NCI-H460 (cell line): ENCODE results near the gene KCNAB1. TPM values are rescaled to one million over a fixed set of nuclear protein-coding genes. Genes with fewer than 3 reads are reported as not detected.
"Not testable (repeated sequence)": the region's sequence is repeated elsewhere in the genome, so short reads cannot be mapped to it uniquely, and the experiment has no call there.

Experiments
- DNase-seq: peaks from one replicate; pipeline ENCODE4 v3.0.0-alpha.2; 2016; ENCODE audit warnings: low read depth; ENCODE audit errors: extremely low read depth
- total RNA-seq: library from RNA; depleted of rRNA; stranded (reverse); fragments of >200 nt; shearing (Covaris generic); gene quantifications from 2 replicates; pipeline ENCODE4 v1.2.3, GENCODE V29; 2014

The KCNAB1 gene
- total RNA-seq, 1 experiment from 2014 or later: not detected

DNA sequence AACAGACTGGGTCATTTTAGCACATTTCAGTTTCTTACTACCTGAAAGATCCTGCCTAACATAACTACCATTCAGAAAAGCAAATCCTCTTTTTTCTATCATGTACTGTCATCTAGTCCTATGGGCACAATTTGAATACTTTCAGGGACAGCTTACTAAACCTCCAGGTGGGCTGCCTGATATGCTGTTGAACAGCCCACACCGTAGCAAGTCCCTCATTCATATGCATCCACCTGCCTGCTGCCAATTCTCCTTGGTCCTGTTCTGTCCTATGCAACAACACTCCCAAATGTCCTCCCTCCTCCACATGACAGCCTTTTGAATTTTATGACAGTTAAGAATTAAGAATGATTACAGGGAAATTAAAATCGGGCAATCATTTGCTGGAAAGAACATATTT, 137.9 kb downstream of the KCNAB1 start:
- DNase-seq: no peak

DNA sequence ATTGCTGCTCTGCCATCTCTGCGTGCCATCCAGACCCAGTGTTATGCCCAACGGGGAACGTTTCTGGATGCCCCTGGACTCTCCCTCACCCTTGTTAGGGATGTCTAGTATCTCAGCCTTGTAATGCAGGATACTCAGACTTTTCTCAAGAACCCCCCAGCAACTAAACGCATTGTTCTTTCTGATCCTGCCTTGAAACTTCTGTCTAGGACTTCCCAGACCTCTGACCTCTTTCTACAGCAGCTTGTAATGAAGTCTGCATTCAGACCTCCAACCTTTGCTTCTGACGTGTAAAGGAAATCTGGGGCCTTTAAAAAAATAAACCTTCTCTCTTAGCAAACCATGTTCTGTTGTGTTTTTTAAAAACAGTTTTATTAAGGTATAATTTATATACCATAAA, 139.5 kb downstream of the KCNAB1 start:
- no peak for DNase-seq

DNA sequence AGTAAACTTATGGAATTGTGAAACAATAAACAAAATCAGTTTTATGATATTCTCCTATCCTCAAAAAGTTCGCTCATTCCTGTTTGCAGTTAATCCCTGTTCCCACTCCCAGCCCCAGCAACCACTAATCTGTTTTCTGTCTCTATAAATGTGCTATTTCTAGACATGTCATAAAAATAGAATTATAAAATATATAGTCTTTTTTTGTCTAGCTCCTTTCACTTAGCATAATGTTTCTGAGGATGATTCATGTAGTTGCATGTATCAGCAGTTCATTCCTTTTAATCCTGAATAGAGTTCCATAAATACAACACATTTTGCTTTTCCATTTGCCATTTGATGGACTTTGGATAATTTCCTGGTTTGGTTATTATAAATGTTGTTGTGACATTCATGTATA, 140.0 kb downstream of the KCNAB1 start:
- no peak for DNase-seq

DNA sequence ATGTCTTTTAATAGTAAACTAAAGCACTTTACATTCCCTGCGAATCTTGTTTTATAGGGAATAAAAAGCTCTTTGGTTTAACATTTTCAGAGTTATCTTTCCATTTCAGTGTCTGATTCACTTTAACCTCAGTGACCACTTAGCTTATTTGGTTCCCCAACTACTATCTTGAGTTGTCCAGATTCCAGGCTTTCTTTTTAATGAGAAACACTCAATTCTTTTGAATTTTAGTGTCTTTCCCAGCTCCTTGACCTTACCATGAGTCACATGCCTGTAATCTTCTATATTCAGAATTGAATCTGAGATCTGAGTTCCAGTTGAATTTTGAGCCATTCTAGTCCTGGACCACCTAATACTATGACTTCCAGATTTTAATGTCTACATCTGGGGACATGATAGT, 144.4 kb downstream of the KCNAB1 start:
- no peak for DNase-seq

DNA sequence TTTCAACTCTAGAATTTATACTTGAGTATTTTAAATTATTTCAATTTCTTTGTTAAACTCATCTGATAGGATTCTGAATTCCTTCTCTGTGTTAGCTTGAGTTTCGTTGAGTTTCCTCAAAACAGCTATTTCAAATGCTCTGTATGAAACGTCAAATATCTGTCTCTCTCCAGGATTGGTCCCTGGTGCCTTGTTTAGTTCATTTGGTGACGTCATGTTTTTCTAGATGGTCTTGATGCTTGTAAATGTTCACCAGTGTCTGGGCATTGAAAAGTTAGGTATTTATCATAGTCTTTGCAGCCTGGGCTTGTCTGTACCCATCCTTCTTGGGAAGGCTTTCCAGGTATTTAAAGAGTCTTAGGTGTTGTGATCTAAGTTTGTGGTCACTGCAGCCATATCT, 151.1 kb downstream of the KCNAB1 start:
- no peak for DNase-seq

DNA sequence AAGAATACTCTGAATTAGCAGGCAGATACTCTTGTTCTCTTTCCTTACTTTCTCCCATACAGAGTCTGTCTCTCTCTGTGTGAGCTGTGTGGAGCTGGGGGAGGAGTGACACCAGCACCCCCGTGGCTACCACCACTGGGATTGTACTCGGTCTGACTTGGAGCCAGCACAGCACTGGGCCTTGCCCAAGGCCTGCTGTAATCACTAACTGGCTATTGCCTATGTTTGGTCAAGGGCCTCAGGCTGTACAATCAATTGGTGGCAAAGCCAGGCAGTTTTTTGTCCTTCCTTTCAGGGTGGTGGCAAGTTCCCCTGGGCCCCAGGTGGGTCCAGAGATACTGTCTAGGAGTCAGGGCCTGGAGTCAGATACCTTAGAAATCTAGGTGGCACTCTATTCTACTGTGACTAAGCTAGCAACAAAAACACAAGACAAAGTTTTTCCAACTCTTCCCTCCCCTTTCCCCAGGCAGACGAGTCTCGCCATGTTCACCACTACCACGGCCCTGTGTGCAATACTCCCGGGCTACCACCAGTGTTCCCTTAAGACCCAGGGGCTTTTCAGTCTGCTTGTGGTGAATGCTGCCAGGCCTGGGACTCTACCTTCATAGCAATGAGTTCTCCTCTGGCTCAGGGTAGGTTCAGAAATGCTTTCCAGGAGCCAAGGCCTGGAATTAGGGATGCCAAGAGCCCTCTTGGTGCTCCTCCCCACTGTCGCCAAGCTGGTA, 151.8 kb downstream of the KCNAB1 start:
- no peak for DNase-seq

DNA sequence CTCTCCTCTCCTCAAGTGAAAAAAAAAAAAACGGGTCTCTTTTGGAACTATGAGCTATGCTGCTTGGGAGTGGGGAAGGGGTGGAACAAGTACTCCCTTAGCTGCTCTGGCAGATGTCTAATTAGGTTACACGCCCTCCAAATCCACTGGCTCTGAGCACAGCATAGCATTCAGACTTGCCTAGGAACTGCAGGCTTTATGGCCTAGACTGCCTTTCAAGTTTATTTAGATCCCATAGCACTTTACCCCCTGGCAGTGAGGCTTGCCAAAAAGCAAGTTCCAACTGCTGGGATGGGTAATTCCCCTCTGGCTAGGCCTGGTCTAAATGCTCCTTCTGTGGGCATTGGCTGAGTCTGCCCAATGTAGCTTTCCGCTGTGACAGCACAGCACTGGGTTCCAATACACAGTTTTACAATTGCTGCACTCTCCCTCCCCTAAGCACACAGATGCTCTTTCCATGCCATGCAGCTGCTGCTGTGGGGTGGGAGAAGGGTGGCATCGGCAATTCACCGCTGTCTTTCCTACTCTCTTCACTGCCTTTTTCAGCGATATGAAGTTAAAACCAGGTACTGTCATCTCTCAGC, 152.8 kb downstream of the KCNAB1 start:
- no peak for DNase-seq

DNA sequence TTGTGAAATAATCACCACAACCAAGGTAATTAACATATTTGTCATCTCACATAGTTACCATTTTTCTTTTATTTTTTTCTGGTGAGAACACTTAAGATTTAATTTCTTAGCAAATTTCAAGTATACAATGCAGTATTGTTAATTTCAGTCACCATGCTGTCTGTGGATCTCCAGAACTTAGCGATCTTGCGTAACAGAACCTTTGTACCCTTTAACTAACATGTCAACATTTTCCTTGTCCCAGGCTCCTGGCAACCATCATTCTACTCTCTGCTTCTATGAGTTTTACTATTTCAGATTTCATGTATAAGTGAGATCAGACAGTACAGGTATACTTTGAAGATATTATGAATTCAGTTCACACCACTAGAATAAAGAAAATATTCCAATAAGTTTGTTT, 154.4 kb downstream of the KCNAB1 start:
- no peak for DNase-seq

DNA sequence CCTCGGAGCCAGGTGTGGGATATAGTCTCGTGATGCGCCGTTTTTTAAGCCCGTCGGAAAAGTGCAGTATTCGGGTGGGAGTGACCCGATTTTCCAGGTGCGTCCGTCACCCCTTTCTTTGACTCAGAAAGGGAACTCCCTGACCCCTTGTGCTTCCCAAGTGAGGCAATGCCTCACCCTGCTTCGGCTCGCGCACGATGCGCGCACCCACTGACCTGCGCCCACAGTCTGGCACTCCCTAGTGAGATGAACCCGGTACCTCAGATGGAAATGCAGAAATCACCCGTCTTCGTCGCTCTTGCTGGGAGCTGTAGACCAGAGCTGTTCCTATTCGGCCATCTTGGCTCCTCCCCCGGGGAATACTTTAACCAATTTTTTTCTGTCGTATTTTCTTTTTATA, 164.3 kb downstream of the KCNAB1 start:
- DNase-seq: not testable (repeated sequence)

DNA sequence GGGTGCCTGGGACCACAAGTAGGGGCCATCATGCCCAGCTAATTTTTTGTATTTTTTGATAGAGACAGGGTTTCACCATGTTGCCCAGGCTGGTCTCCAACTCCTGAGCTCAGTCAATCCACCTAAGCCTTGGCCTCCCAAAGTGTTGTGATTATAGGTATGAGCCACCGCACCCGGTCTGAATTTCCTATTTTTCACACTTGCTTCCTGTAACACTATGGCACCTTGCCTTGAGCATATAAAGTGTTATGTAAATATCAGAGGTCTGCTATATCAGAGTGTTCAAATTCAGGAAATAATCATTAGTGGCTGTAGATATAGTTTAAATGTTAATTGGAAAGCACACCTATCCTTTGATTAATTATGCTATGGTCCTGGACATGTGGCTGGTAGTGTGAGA, 165.2 kb downstream of the KCNAB1 start:
- no peak for DNase-seq

DNA sequence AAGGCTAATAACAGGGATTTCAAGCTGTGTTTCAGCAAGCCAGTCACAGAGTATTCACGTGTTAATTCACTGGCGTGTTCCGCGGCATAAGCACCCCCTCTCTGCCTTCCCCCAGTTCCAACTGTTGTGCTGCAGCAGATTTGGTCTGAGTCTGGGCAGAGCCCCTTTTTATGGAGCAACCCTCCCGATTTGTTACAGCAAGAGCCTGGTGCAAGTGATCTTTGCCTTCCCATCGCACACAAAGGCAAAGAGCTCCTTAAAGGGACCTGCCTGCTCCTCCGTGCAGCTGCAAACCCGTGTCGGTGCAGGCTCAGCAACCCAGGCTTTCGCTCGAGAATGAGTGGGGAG, 170.5 kb downstream of the KCNAB1 start:
- no peak for DNase-seq

DNA sequence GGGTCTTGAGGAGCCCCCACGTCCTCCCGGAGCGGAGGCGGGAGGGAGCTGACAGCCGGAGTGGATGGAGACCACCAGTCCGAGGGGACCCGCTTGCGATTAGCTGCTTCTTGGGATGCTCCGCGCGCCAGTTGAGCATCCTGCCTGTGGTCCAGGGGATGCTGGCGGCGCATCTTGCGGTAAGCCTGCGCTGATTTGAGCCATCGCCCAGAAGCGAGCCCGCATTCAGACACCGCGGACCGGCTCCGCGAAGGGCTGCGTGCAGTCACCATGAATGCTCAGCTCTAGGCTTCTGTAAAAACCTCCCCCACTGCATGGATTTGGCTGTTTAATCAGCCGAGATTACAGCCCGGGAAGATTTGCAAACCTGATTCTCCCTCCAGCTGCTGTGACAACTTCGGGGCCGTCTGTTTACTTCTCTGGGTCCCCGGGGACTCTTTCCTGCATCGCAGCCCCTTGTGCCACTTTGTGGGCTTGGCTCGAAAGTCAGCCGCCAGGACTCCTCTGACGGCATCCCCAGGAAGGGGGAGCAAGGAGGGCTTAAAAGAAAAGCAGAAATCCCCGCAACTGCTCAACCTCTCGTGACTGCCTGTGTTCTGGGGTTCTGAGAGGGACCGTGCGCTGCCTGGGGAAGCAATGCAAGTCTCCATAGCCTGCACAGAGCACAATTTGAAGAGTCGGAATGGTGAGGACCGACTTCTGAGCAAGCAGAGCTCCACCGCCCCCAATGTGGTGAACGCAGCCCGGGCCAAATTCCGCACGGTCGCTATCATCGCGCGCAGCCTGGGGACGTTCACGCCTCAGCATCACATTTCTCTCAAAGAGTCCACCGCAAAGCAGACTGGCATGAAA, 171.1 kb downstream of the KCNAB1 start:
- DNase-seq: no peak

DNA sequence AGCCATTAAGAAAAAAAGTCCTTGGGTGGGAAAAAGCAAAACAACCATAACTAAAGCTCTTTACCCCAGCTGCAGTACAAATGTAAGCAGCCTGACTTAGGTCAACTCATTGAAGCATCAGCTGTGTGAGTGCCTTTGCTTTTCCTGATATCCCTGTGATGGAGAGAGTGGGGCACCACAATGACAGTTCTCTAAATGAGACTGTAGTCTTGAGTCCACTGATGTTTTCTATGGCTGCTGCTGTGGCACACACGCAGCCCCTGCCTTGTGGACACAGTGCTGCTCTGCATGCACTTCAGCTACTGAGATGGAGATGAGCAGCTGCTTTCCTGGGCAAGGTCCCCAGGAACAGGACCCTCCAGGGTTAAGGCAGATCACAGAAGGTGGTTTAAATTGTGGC, 173.2 kb downstream of the KCNAB1 start:
- DNase-seq: no peak

DNA sequence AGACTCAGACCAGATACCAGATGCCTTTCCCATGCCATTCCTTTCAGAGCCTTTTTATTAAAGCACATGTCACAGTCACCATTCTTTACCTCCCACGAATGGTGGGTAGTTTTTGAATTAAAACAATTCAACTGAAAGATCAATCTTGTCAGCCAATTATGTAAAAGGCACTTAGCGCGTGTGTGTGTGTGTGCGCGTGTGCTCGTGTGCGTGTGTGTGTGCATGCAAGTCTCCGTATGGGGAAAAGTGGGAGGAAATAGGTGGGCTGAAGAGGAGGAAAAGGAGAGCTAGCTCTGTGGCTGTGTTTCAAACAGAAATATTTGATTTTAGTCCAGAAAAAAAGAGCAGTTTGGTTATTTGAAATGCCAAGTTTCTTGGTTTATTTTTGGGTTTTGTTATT, 177.2 kb downstream of the KCNAB1 start:
- DNase-seq: no peak

DNA sequence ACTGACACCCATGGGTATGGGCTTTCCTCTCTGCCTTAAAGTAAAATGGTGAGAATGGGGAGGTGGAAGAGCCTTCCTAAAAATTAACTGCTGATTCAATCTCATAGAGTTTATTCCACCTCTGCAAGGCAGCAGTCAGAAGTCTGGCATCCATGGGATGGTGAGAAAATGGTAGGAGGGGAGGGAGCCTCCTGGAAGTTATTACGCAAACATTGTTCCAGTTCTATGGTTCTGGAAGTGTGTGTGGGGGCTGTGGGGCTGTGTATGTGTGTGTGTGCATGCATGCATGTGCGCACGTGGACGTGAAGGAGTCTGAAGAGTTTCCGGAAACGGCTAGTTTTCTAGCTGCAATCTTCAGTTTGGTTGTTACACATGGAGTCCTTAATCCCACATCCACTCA, 177.6 kb downstream of the KCNAB1 start:
- DNase-seq: no peak

DNA sequence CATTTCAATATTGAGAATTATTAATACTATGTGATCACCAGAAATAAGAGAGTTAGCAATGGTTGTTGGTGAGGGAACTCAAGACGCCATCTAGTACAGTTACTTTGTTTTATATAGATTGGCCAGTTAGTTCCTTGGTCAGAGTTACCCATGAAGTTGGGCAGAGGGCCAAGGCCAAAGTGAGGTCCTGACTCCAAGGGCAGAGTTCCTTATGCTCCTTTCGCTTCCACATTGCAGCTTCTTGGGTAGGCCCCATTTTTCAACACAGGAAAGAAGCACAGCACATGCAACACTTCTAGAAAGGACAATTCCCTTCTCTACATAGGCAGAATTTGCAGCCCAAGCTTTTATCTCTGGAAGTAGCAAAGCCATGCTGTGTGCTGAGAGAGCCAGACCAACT, 178.6 kb downstream of the KCNAB1 start:
- DNase-seq: no peak

DNA sequence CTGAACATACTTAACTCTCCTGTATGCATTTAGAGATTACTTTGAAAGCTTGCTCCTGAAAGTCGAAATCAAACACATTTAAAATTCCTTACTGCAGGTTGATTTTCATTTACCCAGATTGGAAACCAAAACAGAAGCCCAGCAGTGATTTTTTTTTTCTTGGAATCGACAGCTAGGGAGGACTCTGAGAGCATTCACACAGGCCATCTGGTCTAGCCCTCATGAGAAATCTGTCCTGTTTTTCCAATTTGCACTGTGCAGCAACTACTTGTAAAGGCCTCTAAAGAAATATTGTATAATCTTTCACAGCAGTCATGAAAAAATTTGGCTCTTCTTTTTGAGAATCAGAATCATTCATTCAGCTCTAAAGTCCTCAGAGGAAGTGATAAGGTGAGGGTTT, 179.2 kb downstream of the KCNAB1 start:
- no peak for DNase-seq

DNA sequence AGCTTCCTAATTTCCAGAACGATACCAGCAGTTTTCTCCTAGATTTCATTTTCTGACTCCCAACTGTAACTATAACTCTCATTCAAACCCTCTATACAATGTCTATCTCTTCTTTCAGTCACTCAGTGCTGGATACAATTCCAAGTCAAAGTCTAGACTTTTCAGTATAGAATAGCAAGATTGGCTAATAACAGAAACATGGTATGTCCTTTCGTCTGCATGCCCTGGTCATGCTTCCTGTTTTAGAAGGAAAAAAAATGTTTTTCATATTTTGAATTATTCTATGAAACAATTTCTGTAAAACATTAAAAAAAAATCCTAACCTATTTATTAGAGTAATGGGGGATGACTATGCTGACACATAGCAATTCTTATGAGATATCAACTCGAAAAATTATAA, 180.0 kb downstream of the KCNAB1 start:
- no peak for DNase-seq

DNA sequence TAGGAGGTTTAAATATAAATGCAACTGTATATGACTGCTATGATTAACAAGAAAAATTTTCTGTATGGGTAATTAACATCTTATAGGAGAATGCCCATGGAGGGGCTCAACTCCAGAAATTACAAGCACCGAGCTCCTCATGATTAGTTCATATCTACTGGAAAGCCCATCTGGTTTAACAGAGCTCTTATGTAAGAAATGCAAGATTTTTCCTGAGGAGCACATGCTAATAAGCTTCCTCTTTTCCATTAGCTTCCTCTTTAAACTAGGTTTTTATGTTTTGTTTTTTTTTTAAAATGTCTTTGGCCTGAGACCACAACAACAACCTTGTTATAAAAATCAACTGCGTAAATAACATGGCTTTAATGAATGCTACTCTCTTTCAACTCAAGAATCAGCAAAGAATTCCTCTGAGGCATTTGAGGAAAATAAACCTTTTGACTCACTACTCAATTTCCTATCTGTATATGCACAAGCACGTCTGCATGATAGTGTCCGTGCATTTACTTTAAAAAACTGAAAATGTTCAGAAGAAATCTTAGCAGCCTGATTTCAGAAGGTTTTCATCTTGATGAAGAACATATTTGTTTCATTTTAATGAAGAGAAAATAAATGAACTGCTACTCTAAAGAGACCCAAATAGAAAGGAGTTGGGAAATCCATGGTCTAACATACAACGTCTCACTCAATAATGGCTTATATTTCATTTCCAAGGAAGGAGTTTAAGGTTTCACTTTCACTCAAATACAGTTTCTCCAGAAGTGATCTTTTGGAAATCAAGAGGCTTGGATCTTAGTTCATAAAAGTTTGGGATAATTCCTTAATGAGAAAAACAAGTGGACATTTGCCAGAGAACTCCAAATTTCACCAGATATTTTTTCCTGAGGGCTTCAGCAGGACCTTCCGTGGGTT, 180.8 kb downstream of the KCNAB1 start:
- no peak for DNase-seq

DNA sequence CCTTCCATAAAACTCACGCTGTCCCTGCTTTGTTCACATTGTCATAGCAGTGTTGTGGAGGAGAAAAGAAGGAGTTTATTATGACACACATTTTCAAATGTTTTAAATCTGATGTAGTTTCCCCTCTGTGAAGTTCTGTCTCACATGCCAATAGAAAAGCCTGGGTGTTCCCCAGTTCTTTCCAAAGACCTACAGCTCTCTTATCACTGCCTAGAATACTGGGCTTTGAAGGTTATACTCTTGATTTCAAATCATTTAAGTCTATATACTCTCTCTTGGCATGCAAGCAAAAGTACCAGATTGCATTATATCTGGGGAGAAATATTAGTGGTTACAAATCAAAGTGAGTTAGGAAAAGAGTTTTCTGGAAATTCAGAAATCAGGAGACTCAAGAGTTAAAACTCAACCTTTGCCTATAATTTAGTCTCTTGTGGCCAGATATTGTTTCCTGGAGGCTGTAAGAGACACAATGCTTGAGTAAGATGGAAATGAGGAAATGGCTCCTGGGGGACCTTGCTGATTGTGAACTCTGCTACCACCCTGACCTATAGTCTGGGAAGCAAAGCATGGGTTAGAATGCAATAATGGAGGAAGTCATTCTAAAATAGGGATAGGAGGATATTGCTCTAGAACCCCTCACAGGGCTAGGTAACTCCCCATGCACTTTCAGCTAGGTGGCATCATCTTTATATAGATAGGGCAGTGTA, 182.8 kb downstream of the KCNAB1 start:
- no peak for DNase-seq
